Endometrial microvascular endothelial cells (primary cell): ENCODE measurements around the gene SFN. TPM values are rescaled to one million over a fixed set of nuclear protein-coding genes. Genes with fewer than 3 reads are reported as not detected.
"Not testable (repeated sequence)": the region's sequence is repeated elsewhere in the genome, so short reads cannot be mapped to it uniquely, and the experiment has no call there.

ENCODE experiments used
- in situ Hi-C: cut with HindIII; loops from 2 replicates; pipeline ENCODE4 v1.10.0; 2017; ENCODE audit warnings: low sequenced_read_pairs, low pct_unique_long_range_greater_than_20kb; ENCODE audit errors: inconsistent ontology term
- total RNA-seq: library from RNA; depleted of rRNA; stranded (reverse); fragments of >200 nt; gene quantifications from one replicate; pipeline ENCODE4 v1.2.3, GENCODE V29; 2015; ENCODE audit errors: inconsistent ontology term

Gene SFN
- total RNA-seq, 1 donor from 2014 or later = 3.1 TPM

DNA sequence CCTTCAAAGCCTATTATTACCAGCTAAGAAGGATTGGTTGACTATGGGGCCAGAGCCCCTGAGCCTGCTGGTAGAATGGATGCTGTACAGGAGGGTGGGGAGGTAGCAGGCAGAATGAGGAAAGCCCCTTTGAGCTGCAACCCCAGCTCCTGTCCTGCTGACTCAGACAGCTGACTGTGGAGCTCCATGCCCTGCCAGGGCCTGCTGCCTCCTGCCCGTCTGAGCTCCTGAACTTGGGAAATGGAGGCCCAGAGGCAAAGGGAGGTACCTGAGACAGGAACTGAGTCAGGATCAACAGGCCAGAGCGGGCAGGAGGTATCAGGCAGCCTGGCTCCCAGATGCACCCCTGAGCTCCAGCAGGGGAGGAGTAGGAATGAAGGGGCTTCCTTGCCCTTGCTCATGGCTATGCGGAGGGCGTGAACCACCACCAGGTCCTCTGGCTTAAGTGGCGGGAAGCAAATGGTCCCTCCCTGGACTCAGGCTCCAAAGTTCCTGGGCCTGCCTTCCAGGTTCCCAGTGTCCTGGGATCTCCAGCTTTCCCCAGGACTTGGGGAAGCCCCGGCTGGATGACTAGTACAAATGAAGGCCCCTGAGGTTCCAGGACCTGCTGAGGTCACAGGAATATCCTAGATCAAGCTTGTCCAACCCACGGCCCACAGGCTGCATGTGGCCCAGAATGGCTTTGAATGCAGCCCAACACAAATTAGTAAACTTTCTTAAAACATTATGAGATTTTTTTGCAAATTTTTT, 3.9 kb upstream of the SFN start:
- in situ Hi-C loops = no loop called here

DNA sequence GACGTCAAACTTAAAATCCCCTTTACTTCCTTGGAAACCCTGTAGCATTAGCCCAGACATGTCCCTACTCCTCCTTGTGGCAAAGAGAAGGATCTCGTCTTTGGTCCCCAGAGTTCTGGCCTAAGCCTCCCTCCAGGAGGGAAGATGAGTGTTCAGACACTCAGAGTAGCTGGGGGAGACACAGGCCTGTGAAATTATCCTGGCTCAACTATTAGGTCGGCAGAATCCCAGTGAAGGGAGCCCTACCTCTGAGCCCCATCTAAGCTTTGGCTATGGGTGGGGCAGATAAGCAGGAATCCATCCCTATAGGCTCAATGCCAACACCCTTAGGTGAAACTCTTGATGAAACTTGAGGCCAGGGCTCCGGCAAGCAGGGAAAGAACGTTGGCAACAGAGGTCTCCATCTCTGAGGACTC, 1.7 kb upstream of the SFN start:
- in situ Hi-C loops = no loop called here

- in situ Hi-C loops = no loop called here
Observed at GRCh38 chr1:26861889-26862378, 1.0 kb upstream of the SFN start.

- in situ Hi-C loops = no loop called here
Observed at GRCh38 chr1:26863685-26864077, 732 bp downstream of the SFN start.

- in situ Hi-C loops = no loop called here
Observed at GRCh38 chr1:26864610-26865480, 1.9 kb downstream of the SFN start.

- in situ Hi-C loops = not testable (repeated sequence)
Observed at GRCh38 chr1:26873097-26873496, 10.1 kb downstream of the SFN start.

- in situ Hi-C loops = no loop called here
Observed at GRCh38 chr1:26874896-26875295, 11.9 kb downstream of the SFN start.

DNA sequence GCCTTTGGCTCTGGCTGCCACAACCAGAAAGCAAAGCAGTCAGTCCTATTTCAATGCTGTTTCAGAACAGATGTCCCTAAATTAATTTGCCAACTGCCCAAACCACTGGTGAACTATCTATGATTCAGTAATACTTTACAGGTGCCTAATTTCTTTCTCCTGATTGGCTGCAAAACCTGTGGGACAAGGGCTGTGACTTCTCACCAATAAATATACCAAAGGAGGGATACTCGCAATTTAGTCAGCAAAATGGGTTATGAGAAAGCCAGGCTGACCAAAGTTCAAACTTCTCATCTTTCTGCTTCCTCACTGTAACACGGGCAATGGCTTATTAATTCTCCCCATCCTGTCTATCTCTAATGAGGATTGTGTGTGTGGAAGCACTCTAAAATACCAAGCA, 14.4 kb downstream of the SFN start:
- in situ Hi-C loops = no loop called here

DNA sequence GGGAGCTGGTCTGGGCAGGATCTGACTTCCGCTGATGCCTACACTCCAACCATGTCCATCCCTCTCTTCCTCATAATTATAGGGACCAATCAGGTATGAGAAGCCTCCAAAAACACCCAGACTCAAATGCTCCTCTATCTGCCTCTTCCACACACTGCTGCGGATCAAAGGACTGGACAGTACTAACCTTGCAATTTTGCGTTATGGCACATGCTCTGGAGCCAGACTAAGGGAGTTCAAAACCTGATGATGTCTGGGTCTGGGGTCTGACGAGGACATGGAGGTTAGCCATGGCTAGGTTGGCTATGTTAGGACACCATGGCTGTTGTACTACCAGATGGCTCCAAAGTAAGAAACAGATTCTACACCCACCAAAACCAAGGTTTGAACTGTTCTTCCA, 16.8 kb downstream of the SFN start:
- in situ Hi-C loops = no loop called here

DNA sequence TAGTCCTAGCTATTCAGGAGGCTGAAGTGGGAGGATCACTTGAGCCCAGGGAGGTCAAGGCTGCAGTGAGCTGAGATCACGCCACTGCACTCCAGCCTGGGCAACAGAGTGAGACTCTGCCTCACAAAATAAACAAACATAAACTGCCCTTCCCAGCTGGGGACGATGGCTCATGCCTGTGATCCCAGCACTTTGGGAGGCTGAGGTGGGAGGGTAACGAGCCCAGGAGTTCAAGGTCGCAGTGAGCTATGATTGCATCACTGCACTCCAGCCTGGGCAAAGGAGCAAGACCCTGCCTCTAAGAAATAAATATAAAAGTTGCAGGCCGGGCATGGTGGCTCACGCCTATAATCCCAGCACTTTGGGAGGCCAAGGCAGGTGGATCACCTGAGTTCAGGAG, 18.7 kb downstream of the SFN start:
- in situ Hi-C loops = not testable (repeated sequence)

DNA sequence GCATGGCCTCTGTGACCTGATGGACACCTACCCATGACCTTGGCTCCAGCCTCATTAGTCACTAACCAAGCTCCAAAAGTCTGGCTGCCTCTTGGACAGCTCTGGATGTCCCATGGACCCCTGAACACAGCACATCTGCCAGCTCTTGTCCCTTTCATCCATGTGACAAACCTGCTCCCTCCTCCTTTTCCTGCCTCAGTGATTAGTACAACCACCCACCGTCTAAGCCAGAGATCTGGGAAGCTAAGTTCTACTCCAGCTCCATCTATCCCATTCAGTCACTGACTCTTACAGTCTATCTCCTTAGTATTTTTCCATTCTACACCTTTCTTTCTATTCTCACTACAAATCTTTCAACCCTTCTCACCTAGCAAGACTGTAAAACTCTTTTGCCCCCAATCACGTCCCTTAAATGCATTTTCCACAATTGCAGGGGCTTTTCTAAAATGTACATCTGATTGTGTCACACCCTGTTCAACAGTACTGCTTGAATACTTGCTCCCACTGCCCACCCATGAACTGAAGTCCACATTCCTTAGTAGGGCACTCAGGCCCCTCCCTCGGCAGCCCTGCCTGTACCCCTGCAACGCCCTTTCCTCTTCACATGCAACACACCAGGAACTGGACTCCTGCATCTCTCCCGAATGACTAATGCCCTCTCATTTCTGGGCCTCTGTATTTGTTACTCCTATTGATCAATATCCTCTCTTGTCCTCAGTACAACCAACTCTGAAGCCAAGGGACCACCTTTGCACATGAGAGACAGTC, 19.9 kb downstream of the SFN start:
- in situ Hi-C loops = no loop called here

- in situ Hi-C loops = no loop called here
Observed at GRCh38 chr1:26887125-26887524, 24.2 kb downstream of the SFN start.

GRCh38 chr1:26888231-26888630, 25.3 kb downstream of the SFN start:
- in situ Hi-C loops = no loop called here

DNA sequence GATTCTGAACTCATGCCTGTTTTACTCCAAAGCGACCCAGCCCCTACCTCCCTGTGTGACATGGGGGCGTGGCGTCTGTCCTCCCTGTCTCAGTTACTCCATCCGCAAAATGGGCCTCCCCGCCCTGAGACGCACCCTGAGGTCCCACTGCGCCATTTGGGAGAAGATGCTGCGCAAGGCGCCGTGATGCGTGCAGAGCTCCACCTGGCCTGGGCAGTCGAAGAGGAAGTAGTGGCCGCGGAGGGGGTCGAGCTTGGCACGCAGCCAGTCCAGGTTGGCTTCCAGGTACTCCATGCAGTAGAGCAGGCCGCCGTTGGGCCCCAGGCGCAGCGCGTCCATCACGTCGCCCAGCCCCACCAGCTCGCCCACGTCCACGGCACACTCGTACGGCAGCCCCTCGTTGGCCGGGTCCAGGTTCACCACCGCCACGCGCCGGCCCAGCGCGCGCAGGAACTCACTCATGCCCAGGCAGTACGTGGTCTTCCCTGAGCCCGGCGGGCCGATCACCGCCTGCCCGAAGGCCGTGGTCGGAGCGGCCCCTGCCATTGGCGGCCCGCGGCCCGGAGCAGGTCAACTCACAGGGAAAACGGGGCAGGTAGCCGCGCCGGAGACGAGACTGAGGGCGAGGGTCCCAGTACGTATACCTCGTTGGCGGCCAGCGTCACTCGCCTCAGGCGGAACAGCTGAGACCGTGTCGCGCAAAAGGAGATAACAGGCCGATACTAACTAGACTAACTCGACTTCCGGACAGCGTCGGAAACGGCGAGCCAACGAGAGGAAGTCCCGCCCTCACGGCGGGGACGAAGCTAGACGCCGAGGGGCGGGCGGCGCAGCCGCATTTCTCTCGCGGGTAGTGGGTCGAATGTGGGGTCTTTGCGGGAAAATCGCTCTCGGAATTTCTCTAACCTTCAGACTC, 26.9 kb downstream of the SFN start, which contains the start of gene GPN2:
GPN2 (minus strand) TSS at position 733 of the 916 bp plus-strand sequence; CDS start at position 546, 187 bp downstream.
- in situ Hi-C loops = no loop called here

DNA sequence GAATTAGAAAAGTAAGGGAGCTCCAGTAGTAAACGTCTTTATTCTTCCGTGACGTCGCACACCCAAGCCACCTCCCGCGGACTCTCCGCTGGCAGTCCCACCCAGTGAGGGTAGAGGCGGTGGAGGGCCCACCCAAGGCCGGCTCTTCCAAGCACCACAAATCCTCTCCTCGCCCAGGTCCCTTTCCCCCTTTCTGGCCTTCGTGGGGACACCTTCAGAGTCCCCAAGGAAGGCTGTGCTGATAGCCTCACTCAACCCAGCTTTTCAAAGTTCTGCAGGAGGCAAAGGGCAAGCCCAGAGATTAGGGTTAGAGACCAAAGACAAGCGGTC, 27.5 kb downstream of the SFN start:
- in situ Hi-C loops = no loop called here

DNA sequence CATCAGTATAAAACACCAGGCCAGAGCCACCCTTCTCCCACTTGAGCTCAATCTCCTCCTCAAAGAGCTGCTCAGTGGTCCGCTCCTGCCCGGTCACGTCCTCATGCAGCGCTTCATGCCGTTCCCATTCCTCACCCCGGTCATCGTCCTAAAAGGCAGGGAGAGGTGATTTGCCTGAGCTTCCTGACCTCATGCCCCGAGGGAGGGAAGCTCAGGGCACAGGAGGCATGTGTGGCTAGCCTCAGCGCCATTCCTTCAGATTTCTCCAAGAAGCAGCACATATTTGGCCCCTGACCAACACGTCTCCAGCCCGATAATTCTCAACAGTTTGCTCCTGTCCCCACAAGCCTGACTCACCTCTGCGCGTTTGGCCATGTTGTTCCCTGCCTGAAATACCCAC, 31.3 kb downstream of the SFN start:
- in situ Hi-C loops = no loop called here

DNA sequence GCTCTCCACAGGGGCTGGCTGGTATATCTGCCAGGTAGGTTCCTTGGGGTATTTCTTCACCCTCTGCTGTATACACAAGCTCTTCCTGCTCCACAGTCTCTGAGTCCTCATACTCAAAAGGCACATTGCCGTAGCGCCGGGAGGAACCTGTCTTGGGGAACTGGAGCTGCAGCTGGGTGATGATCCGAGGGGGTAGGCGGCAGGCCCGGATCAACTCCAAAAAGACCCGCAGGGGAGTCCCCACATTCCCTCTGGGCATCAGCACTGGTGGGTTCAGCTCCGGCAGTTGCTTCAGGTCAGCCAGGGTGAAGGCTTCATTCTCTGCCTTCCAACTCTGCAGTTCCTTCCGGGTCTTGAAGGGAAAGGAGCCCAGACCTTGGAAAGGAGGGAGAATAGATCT, 34.4 kb downstream of the SFN start:
- in situ Hi-C loops = no loop called here

GRCh38 chr1:26900001-26900814, 37.3 kb downstream of the SFN start, which contains the start of gene GPATCH3:
TSS of gene GPATCH3 (minus strand) at chr1:26900467. CDS start at chr1:26900442, 25 bp downstream.
- in situ Hi-C loops = no loop called here
